GM11168 (cell line): Measurements from ENCODE around the gene TIGD3.

ENCODE experiments used
- in situ Hi-C: fragments of 300-500 bp; cut with MboI; formaldehyde crosslinking; loops from one replicate; pipeline ENCODE4 v1.12.0; 2022; ENCODE audit warnings: low sequenced_read_pairs; ENCODE audit not compliant: unreplicated experiment

The TIGD3 gene

DNA sequence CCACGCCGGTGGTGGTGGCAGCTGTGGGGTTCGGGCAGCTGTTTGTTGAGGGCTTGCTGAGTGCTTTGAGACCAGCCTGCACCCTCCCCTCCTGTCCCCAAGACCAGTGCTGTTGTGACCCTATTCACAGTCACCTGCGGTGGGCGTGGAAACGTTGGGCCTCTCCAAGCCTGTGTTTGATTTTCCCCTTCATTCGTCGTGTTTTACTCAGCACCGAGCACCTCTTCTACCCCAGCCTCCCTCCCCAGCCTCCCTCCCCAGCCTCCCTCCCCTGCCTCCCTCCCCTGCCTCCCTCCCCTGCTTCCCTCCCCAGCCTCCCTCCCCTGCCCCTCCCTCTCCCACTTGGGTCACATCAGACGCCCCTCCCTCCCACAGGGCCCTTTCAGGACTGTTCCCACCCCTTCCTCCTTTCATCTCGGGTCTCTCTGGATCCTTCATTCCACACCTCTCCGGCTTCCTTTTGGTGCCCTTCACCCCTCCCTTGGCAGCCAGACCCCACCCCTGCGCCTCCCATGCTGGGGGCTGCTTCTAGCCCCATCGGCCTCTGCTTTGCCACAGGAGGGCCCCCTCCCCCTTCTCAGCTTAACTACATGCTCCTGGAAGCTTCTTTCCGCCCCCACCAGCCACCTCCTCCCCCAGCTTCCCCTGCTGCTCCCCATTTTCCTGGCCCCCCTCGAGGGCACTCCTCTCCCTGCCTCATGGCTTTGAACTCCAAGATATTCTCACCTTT, 46.7 kb downstream of the TIGD3 start:
- in situ Hi-C loops, result no loop called here

DNA sequence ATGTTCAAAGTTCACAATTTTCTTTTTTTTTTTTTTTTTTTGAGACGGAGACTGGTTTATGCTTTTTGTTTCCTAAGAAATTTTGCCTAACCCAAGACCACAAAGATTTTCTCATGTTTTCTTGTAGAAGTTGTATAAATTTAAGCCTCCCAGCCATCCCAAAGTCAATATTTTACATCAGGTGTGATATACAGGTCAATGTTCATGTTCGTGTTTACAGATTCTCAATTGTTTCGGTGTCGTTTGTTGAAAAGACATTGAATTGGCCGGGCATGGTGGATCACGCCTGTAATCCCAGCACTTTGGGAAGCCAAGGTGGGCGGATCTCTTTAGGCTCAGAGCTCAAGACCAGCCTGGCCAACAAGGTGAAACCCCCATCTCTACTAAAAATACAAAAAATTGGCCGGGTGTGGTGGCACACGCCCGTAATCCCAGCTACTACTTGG, 47.3 kb downstream of the TIGD3 start:
- in situ Hi-C loops, result no loop called here

DNA sequence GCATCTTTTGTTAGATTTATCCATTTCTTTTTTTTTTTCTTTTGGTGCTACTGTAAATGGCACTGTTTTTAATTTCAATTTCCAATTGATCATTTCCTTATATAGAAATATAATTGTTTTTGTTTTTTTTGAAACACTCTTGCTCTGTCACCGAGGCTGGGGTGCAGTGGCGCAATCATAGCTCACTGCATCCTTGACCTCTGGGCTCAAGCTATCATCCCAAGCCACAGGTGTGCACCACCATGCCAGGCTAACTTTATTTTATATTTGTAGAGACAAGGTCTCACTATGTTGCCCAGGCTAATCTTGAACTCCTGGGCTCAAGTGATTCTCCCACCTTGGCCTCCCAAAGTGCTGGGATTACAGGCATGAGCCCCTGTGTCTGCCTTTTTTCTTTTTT, 48.2 kb downstream of the TIGD3 start:
- in situ Hi-C loops, result no loop called here

DNA sequence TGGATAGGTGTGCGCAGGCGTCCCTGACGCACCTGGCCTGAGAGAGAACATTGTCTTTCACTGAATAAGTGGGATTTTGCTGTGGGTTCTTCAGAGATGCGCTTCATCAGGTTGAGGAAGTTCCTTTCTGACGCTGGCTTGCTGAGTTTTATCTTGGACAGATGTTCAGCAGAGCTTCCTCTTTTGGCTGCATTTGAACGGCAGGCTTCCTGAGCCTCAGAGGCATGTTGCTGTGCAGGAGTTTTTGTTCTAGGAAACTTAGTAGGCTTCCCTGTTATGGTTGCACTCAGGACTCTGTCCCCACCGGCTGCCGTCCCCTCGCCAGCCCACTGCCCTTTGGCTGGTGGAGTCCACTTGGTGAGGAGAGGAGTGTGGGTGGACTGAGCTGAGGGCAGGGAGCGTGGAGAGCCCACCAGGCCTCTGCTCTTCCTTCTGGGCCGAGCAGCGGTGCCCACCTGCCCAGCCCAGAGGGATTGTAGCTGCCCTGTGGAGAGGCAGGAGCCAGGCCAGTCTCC, 49.1 kb downstream of the TIGD3 start:
- in situ Hi-C loops, result no loop called here

DNA sequence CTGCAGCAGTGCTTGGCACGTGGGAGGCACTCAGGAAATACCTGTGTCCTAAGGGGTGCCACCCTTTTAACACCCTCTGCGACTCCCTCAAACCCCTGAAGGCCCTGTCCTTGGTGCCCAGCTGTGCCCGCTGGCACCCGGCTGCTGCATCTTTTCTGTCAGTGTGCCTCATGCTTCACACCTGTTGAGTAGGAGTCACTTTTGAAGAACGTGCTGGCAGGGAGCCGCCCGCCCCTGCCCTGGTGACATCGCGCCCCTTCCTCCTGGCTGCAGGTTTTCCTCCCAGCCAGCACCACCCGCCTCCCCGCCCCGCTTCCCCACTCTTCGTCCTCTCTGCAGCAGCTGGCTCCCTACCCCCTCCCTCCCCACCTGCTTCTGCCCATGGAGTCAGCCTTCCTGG, 49.7 kb downstream of the TIGD3 start:
- in situ Hi-C loops, result no loop called here

DNA sequence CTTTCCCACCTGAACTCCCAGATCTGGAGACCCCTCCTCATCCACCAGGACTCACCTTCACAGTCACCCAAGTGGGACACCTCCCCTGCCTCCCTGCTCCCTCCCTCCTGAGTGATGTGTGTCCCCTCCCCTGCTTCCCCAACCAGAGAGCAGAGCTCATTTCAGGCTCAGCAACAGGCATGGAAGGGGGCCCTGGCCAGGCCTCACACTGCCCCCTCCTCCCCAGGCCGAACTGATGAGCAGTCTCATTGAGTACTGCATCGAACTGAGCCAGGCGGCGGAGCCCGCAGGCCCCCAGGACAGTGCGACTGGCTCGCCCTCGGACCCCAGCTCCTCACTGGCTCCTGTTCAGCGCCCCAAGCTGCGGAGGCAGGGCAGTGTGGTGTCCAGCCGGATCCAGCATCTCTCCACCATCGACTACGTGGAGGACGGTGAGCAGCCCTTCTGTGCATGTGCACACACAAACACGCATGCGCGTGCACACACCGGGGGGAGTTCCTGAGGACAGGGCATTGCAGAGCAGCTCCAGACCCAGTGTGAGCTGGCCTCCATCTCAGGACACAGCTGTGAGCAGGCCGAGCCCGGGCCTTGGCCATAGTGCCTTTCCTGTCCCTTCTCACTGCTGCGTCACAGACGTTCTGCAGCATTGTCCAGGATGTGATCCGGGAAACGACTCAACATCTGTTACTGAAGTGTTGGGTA, 50.2 kb downstream of the TIGD3 start:
- in situ Hi-C loops, result no loop called here
